ENCODE data around the gene MYO7B. TPM values are rescaled to one million over a fixed set of nuclear protein-coding genes. Genes with fewer than 3 reads are reported as not detected.

The MYO7B gene
- polyA plus RNA-seq, 1 of the 3 experiments (the other 2 are of a cell fraction): 0.08 TPM

- 94% methylated on average over 8 of the region's 9 CpGs for WGBS (ENCODE audit: low lambda C conversion rate)
- Histone ChIP-seq H3K36me3 (replicated peaks in 1 of 2; ENCODE audit: control insufficient read depth in 1 of 2, insufficient read depth in 2 of 2, low read length in 1 of 2) (no peaks in the 10 kb centered on the region), H3K9me3 (no peaks in the 10 kb centered on the region), H3K9me2 (no peaks in the 10 kb centered on the region), H3K27me3 (ENCODE audit: insufficient read depth) (no peaks in the 10 kb centered on the region), H3K4me2 (no peak overlapping the region), H3K9ac (no peak overlapping the region), H3K4me3 (ENCODE audit: low read depth in 2 of 2, low read length in 1 of 2) (no peak overlapping the region), H3K4me1 (ENCODE audit: control insufficient read depth in 1 of 2, insufficient read depth in 2 of 2, low read depth in 1 of 2, low read length in 1 of 2) (peaks cover 10 to 34% of the 10 kb centered on the region in 2 experiments; a peak in 3 of 4 replicates), H2AFZ (ENCODE audit: low read depth) (no peak overlapping the region), H3K79me2 (ENCODE audit: insufficient read depth) (no peaks in the 10 kb centered on the region), H3K27ac (ENCODE audit: low read depth in 2 of 2, low read length in 1 of 2) (peak overlapping the region in 1 of 2 experiments; percentile 51; a peak in 1 of 4 replicates), H4K20me1 (ENCODE audit: insufficient read depth) (no peaks in the 10 kb centered on the region), H3F3A (replicated peaks; ENCODE audit: insufficient read depth) (no peaks in the 10 kb centered on the region)
- CTCF ChIA-PET: interaction anchor here (0.6 kb wide), 1 partner anchor 389 kb away, joined by 4 read pairs; no protein-coding TSS in a partner anchor
- no peak for TF ChIP-seq SIN3A (IDR thresholded peaks at IDR 0.05; ENCODE audit: borderline replicate concordance, low read depth, low read length)
- no peak for TF ChIP-seq EZH2phosphoT487 (IDR thresholded peaks at IDR 0.05; ENCODE audit: borderline replicate concordance, low read depth)
- TF ChIP-seq EP300 (IDR thresholded peaks at IDR 0.05; ENCODE audit: borderline replicate concordance in 1 of 2, low read depth in 1 of 2, low read length in 1 of 2): no peak
- no peak for TF ChIP-seq TEAD4 (IDR thresholded peaks at IDR 0.05; ENCODE audit: borderline replicate concordance, insufficient read depth)
- no peak for TF ChIP-seq MAX (IDR thresholded peaks at IDR 0.05; ENCODE audit: low read depth)
- no peak for TF ChIP-seq CHD2 (IDR thresholded peaks at IDR 0.05; ENCODE audit: low read length, partially characterized antibody)
- TF ChIP-seq YY1 (IDR thresholded peaks at IDR 0.05; ENCODE audit: low read depth): no peak
- TF ChIP-seq GATA2 (CRISPR knock-in tag; IDR thresholded peaks at IDR 0.05): no peak
- no peak for TF ChIP-seq ELF1 (IDR thresholded peaks at IDR 0.05)
- no peak for TF ChIP-seq NFIC (IDR thresholded peaks at IDR 0.05; ENCODE audit: borderline replicate concordance)
- TF ChIP-seq FOXM1 (IDR thresholded peaks at IDR 0.05; ENCODE audit: low read depth): no peak
- TF ChIP-seq USF2 (IDR thresholded peaks at IDR 0.05; ENCODE audit: borderline replicate concordance, low read depth, low read length): no peak
- no peak for TF ChIP-seq RXRA (IDR thresholded peaks at IDR 0.05; ENCODE audit: borderline replicate concordance, low read depth)
- no peak for TF ChIP-seq REST (IDR thresholded peaks at IDR 0.05; ENCODE audit: low read depth, low read length)
- TF ChIP-seq FOSL2 (IDR thresholded peaks at IDR 0.05; ENCODE audit: borderline replicate concordance, low read depth): no peak
- no peak for TF ChIP-seq PBX3 (IDR thresholded peaks at IDR 0.05)
- no peak for TF ChIP-seq FOXJ3 (CRISPR knock-in tag; IDR thresholded peaks at IDR 0.05)
- no peak for TF ChIP-seq USF1 (IDR thresholded peaks at IDR 0.05; ENCODE audit: borderline replicate concordance, low read depth)
- no peak for TF ChIP-seq TAF1 (IDR thresholded peaks at IDR 0.05; ENCODE audit: borderline replicate concordance, low read depth, low read length)
- DNase-seq: no peak
- POLR2A ChIA-PET: no interaction called here
Measured at GRCh38 chr2:127633556-127634065, 98.1 kb downstream of the MYO7B start.
